GM12864 (cell line): ENCODE results near the gene GBGT1.
A peak's percentile ranks its signal among the peaks of the same experiment; 100 is the strongest.

ENCODE experiments used
- DNase-seq: peaks from one replicate; pipeline ENCODE4 v3.0.0-alpha.2; 2011; ENCODE audit warnings: low read depth
- H3K4me3 ChIP-seq: 2 replicates; pipeline ENCODE4 v1.5.1; 2011; ENCODE audit warnings: mild to moderate bottlenecking, low read depth, low read length, control low read depth
- TF ChIP-seq, protein P1 (sequence below): IDR thresholded peaks from 2 replicates; pipeline ENCODE4 v1.5.1; 2011; ENCODE audit warnings: low read depth, mild to moderate bottlenecking, moderate library complexity, low read length, control low read depth, inconsistent platforms; ENCODE audit errors: missing control alignments

Gene GBGT1

DNA sequence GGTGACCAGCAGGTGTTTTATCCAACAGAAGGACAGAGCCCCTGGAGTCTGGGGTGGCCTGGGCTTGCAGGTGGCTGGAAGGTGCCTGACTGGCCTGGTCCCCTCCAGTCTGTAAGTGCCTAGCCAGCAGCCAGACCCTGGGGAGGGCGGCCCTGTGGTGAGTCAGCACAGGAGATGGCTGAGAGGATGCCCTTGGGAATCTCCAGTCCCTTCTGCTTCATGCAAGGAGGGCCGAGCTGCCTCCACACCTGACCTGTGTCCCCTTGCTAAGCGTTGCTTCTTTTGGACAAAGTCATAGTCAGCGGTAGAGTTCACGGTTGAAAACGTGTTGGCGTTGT, 25.1 kb upstream of the GBGT1 start:
- no peak for DNase-seq
- TF ChIP-seq, protein P1, sequence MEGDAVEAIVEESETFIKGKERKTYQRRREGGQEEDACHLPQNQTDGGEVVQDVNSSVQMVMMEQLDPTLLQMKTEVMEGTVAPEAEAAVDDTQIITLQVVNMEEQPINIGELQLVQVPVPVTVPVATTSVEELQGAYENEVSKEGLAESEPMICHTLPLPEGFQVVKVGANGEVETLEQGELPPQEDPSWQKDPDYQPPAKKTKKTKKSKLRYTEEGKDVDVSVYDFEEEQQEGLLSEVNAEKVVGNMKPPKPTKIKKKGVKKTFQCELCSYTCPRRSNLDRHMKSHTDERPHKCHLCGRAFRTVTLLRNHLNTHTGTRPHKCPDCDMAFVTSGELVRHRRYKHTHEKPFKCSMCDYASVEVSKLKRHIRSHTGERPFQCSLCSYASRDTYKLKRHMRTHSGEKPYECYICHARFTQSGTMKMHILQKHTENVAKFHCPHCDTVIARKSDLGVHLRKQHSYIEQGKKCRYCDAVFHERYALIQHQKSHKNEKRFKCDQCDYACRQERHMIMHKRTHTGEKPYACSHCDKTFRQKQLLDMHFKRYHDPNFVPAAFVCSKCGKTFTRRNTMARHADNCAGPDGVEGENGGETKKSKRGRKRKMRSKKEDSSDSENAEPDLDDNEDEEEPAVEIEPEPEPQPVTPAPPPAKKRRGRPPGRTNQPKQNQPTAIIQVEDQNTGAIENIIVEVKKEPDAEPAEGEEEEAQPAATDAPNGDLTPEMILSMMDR: no peak
- no peak overlapping the region for H3K4me3 ChIP-seq

DNA sequence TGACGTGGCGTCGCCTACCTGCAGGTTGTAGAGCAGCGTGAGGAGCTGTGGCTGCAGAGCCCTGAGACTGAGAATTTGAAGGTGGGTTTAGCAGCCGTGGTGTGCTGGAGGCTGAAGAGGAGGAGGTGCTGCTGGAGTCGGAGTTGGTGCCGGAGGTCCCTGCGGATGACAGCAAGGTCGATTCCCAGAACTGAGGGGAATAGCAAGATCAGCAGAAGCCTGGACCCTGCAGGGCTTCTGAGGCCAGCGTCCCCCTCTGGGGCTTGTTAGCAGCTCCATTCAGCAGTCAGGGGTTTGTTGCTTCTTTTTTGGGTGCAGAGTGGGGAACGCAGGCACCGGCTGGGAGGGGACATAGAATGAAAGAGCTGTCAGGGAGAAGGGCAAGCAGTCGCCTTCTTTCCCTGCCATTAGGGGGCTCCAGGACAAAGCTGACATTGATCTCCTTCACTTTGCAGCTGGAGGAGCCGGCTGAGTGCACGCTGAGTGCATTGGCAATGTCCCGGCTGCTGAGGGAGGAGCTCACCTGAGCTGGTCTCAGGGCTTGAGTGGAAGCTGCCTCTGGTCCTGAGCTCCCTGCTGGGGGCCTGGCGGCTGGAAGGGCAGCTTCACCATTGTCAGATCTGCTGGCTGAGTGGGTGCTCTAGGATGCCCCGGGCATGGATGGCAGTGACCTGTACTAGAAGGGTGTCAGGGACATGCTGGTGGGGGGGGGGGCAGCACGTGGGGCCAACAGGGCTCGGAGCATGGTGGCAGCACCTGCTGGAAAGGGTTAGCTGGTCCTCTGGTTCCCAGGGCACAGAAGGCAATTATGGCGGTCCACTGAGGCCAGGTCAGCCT, 24.5 kb upstream of the GBGT1 start:
- no peak for DNase-seq
- H3K4me3 ChIP-seq: no peak overlapping the region
- TF ChIP-seq, protein P1: peak; percentile 34

DNA sequence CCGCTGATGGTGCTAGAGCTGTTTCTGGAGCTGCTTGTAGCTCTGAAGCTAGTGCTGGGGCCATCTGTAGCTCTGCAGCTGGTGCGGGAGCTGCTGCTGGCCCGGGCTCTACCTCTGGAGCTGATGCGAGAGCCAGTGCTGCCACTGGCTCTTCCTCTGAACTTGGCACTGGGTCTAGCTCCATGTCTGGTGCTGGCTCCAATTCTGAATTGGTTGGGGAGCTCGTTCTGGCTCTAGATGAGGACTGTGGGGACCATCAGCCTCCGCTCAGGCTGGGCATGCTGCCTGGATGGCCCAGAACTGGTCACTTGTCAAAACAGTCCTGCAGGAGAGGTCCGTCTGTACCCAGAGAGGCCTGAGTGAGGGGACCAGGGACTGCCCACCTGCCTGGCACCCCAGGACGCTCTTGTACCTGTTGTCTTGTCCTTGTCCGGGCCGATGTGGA, 23.9 kb upstream of the GBGT1 start:
- no peak overlapping the region for H3K4me3 ChIP-seq
- TF ChIP-seq, protein P1: no peak
- no peak for DNase-seq

DNA sequence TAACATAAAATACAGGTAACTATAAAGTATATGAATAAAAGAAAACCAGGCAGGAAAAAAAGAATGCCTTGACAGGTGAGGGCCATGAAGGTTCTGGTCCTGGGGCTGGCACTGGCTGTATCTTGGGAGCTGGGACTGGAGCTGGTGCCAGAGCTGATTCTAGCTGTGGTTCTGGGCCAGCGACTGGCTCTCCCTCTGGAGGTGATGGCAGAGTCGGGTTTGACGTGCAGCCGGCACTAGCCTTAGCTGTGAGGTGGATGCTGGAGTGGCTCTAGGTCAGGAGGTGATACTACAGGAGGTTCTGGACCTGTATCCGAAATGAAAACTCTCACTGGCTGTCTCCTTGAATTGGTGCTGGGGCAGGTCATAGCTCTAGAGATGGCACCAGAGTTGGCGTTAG, 23.0 kb upstream of the GBGT1 start:
- no peak overlapping the region for H3K4me3 ChIP-seq
- TF ChIP-seq, protein P1: no peak
- DNase-seq: no peak

DNA sequence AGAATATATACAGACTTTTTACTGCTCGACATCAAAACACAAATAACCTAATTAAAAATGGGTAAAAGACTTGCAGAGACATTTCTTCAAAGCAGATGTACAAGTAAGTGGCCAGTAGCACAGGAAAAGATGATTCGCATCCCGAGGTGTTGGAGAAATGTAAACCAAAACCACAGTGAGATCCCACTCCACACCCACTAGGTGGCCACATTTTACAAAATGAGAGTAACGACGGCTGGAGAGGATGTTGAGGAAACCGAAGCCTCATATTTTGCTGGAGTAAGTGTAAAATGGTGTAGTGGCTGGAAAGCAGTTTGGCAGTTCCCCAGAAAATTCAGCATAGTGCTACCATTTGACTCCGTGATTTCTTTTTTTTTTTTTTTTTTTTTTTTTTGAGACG, 21.3 kb upstream of the GBGT1 start:
- TF ChIP-seq, protein P1: peak; percentile 59
- no peak for DNase-seq
- H3K4me3 ChIP-seq: no peak overlapping the region

DNA sequence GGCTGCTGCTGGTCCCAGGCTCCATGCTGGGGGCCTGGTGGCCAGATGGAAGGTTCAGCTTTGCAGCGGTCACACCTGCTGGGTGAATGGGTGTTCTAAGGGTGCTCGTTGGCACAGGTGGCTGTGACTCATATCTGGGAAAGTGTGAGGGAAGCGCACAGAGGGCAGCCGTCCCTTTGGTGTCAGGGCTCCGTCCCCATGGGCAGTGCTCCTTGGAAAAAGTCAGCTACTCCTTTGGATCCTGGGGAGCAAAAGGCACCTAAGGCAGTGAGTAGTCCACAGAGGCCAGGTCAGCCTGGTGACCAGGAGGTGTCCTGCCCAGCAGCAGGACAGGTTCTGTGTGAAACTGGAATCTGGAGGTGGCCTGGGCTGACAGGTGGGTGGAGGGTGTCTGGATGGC, 18.4 kb upstream of the GBGT1 start:
- DNase-seq: no peak
- TF ChIP-seq, protein P1: no peak
- no peak overlapping the region for H3K4me3 ChIP-seq

DNA sequence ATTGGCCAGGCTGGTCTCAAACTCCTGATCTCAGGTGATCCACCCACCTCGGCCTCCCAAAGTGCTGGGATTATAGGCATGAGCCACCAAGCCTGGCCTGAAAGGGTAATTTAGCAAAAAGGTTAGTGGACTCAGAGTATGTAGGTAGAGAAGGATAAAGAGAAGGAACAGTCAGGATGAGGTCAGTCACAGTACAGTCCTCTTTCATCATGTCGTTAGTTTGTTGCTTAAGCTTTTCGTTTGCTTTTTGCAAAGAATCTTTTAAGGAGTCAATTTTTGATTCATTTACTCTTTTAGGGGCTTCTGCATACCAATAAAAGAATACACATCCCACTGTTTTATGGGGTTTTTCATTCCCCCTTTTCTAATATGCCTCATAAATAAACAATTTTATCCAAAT, 17.8 kb upstream of the GBGT1 start:
- DNase-seq: no peak
- H3K4me3 ChIP-seq: no peak overlapping the region
- TF ChIP-seq, protein P1: no peak
